Measurements from ENCODE around the gene SINHCAF.
"Not testable (repeated sequence)": the region's sequence is repeated elsewhere in the genome, so short reads cannot be mapped to it uniquely, and the experiment has no call there.

The SINHCAF gene, protein sequence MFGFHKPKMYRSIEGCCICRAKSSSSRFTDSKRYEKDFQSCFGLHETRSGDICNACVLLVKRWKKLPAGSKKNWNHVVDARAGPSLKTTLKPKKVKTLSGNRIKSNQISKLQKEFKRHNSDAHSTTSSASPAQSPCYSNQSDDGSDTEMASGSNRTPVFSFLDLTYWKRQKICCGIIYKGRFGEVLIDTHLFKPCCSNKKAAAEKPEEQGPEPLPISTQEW

GRCh38 chr12:31325877-31326631 lies at the start of gene SINHCAF:
SINHCAF (minus strand) TSS chr12:31326150; CDS start chr12:31298204, 27,946 bp downstream.
- peak; percentile 94 for DNase-seq (ENCODE audit: low read depth, low spot score)

GRCh38 chr12:31375422-31375821 lies 49.5 kb upstream of the SINHCAF start:
- DNase-seq (ENCODE audit: low read depth, low spot score) = not testable (repeated sequence)

DNA sequence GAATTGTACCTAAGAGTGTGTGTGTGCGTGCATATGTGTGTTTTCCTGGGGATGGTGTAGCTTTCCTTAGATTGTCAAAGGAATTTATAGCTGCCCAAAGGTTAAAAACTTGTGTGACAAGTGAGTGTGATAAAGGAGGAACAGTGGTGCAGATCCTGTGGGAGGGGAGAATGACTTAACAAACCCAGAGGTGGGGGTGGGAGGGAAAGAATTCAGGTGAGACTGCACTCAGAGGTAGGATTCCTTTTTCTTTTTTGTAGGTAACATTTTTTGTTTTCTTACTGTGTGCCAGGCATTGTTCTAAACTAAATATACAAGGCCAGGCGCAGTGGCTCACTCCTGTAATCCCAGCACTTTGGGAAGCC lies 45.3 kb upstream of the SINHCAF start:
- DNase-seq (ENCODE audit: low read depth, low spot score) = no peak

GRCh38 chr12:31370531-31371255 lies 44.7 kb upstream of the SINHCAF start:
- DNase-seq (ENCODE audit: low read depth, low spot score) = no peak

DNA sequence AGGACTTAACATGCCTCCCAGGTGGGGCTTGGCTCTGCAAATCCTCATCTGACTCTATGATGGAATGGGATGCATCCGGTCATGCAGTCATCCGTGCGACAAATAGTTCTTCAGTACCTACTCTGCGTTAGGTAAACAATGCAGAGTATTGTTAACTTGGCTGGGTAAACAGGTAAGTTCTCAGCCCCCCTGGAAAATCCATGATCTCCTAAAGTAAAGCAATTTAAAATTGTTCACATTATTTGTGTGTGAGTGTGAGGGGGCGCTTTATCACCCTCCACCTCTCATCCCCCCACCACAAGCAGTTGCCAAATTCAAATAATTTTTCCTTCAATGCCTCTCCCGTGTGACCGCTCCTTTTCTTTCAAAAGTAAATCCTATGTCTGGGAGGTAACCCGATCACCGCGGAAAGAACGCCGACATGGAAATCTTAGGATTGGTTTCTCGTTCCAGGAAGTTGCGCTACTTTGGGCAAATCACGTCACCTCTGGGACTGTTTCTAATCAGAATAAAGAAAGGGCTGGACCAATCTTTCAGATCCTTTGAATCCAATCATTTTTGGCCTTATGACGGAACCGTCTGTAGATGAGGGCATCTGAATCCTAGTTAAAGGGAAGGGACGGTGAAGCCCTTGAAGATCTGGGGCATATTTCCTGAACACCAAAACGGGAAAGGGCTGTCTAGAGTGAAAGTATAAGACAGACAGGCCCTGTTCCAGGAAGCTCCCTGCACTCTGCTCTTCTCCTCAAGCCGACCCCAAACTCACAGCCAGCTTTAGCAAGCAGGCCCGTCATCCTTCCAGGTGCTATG lies 44.0 kb upstream of the SINHCAF start:
- DNase-seq (ENCODE audit: low read depth, low spot score) = no peak

DNA sequence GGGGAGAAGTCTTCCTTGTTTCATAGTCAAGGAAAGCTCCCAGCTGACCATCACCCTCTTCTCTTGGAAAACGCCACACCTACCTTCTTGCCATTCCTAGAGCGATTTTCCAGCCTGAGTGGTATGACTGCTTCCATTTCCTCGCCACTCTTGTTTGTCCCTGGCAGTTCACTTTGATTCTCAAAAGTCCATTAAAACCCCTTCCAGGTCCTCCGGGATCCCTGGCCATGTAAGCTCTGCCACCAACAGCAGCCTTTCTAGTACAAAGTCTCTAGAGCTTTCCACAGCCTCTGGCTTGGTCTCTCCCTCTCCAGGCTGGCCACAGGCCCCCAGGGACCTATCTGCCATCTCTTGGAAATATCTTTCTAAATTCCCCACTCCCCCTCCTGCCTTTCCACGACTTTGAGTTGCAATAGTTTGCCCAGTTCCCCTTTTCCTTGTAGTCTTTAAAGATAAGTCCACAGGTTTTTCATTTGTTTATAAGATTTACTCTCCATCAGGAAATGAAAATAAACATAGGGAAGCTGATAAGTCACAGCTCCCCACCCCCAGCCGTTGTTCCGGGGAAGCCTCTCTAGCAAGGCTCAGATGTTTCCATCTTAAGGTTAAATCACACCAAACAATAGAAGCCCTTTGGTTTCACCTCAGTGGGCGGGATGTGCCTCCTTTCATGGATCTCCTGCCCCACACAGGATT lies 42.9 kb upstream of the SINHCAF start:
- DNase-seq (ENCODE audit: low read depth, low spot score) = no peak

DNA sequence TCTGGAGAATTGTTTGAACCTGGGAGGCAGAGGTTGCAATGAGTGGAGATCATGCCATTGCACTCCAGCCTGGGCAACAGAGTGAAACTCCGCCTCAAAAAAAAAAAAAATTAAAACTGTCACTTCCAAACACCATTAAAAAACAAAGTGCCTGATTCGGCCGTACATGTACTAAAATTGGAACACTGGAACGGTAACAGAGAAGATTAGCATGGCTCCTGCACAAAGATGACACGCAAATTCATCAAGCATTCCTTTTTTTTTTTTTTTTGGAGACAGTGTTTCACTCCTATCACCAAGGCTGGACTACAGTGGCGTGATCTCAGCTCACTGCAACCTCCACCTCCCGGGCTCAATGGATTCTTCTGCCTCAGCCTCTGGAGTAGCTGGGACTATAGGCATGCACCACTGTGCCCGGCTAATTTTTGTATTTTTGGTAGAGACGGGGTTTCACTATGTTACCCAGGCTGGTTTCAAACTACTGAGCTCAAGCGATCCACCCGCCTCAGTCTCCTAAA lies 40.2 kb upstream of the SINHCAF start:
- no peak for DNase-seq (ENCODE audit: low read depth, low spot score)

GRCh38 chr12:31363831-31364230 lies 37.9 kb upstream of the SINHCAF start:
- DNase-seq (ENCODE audit: low read depth, low spot score) = no peak

DNA sequence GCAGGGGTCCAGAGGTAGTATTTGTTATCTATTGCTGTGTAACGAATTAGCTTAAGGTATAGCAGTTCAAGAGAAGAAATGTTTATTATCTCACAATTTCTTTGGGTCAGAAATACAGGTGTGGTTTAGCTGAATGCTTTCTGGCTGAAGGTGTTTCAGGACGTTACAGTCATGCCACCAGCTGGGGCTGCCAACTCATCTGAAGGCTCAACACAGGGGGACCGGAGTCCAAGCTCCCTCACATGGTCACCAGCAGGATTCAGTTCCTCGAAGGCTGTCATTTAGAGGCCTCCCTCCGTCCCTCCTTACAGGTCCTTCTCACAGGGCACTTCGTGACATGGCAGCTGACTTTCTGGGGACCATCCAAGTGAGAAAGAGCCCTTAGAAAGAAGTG lies 37.5 kb upstream of the SINHCAF start:
- DNase-seq (ENCODE audit: low read depth, low spot score) = no peak

GRCh38 chr12:31362759-31363415 lies 36.9 kb upstream of the SINHCAF start:
- no peak for DNase-seq (ENCODE audit: low read depth, low spot score)

DNA sequence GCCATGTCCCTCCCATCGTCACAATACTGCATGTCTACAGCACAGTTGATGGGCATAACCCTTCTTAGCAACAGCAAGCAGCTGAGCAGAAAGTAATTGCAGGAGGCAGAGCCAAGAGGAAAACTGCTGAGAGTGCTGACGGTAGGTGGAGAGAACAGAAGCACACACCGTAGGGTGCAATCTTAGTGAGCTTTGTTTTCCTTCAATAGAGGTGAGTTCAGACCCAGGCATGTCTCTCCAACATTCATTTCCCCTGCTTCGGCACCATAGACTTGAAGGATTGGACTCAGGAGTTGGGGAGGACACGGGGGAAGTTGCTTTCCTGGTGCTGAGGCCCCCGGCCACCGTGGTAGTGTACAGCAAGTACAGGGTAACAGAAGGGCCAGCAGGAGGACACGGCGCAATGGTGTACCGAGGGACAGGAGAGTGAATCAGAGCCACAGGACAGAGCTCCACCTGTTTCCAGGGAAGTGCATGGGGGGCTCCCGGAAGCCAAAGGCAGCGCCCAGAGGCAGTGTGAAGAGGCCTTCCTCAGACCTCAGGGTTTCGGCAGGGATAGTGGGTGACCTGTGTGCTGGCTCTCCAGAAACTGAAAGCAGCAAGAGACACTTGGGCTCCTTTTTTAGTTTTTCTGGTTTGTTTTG lies 36.3 kb upstream of the SINHCAF start:
- no peak for DNase-seq (ENCODE audit: low read depth, low spot score)

DNA sequence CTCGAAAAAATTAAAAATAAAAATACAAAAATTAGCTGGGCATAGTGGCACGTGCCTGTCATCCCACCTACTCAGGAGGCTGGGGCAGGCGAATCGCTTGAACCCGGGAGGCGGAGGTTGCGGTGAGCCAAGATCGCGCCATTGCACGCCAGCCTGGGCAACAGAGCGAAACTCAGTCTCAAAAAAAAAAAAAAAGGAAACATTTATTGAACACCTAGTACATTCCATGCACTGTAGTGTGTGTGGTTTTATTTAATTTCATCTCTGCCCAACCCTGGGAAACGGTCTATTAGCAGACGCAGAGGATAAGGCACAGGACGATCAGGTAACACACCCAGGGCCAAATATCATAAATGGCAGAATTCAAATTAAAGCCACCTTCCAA lies 35.8 kb upstream of the SINHCAF start:
- no peak for DNase-seq (ENCODE audit: low read depth, low spot score)

GRCh38 chr12:31355747-31356107 lies 29.8 kb upstream of the SINHCAF start:
- no peak for DNase-seq (ENCODE audit: low read depth, low spot score)

DNA sequence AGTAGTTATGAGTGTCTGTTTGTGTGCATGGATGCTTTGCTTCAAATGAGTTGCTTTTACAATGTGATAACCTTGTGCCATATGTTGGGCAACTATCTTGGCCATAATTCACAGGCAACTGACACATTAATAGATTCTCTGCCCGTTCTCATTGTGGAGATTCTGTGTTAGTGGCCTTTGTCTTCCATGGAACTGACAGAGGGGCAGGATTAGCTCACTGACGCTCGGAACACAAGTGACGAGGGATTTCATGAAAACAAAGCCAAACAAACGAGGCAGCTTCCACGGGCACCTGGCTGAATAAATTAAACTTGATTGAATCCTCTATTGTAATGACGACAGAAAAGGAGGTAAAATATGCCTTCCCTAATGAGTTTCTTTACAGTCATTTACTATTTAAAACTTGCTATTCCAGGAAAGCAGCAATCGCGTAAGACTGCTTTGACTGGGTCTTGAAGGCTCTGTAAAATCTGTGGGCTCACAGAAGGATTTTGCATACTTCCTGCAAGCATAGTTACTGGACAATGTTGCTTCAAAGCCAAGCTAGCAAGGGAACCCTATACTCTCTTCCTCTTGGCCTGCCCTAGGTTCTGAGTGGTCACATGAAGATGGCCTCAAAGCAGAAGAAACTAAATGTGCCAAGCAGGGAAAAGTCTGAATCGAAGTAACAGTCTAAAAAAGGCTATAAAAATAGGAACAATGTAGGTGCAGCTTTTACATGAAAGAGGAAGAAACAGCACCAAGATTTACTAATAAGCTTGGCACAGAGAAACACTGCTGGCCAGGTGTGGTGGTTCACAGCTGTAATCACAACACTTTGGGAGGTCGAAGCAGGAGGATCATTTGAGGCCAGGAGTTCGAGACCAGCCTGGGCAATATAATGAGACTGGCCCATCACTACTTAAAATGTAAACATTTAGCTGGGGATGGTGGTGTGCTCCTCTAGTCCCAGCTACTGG lies 28.1 kb upstream of the SINHCAF start:
- DNase-seq (ENCODE audit: low read depth, low spot score) = no peak

- DNase-seq (ENCODE audit: low read depth, low spot score) = no peak
These were observed 20.3 kb upstream of the SINHCAF start for GRCh38 chr12:31346267-31346666.

DNA sequence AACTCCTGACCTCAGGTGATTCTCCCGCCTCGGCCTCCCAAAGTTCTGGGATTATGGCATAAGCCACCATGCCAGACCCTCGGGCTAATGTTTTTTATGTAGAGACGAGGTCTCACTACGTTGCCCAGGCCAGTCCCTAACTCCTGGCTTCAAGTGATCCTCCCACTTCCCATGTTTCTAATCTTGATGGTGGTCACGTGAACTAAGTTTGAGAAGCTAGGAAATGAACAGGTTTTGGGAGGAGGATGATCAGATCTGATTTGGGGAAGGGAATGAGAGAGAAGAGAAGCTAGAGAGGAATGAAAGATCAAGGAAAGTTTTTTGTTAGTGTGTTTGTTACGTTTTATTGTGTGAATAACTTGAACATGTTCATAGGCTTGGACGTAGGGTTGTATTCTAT lies 17.2 kb upstream of the SINHCAF start:
- no peak for DNase-seq (ENCODE audit: low read depth, low spot score)

DNA sequence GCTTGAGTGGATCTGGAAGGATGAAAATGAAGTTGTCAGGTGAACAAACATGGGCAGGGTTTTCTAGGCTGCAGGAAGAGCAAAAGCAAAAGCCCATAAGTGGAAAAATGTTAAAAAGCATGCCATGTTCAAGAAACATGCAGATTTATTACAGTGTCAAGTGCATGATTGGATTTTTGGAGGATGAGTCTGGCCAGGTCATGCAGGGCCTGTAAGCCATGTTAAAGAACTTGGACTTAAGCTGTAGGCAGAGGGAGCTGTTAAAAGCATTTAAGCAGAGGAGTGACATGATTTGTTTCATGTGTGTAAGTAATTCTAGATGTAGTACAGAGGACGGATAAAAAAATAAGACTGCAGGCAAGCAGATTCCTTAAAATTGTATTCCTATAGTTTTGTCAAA lies 16.3 kb upstream of the SINHCAF start:
- no peak for DNase-seq (ENCODE audit: low read depth, low spot score)

- DNase-seq (ENCODE audit: low read depth, low spot score) = no peak
These were observed 14.1 kb upstream of the SINHCAF start for GRCh38 chr12:31339831-31340622.
